ENCODE results near the gene AIG1. TPM values are rescaled to one million over a fixed set of nuclear protein-coding genes. Genes with fewer than 3 reads are reported as not detected.

Gene AIG1
- total RNA-seq, 2 donors from 2014 or later, result 32.9 to 53.6 TPM

GRCh38 chr6:143270026-143270425 is 209.3 kb downstream of the AIG1 start:
- no peak for DNase-seq (ENCODE audit: low spot score)
- H3K27ac ChIP-seq, result no peak overlapping the region
- no peak for TF ChIP-seq CTCF (IDR thresholded peaks at IDR 0.05)
- H3K27me3 ChIP-seq (replicated peaks; ENCODE audit: insufficient read depth), result no peaks in the 10 kb centered on the region
- peaks cover 8 to 45% of the 10 kb centered on the region in 2 donors for H3K4me1 ChIP-seq (ENCODE audit: control insufficient read depth in 1 of 2, low read depth in 2 of 2)
- no peaks in the 10 kb centered on the region for H3K9me3 ChIP-seq
- no peak overlapping the region for H3K4me3 ChIP-seq
- no peaks in the 10 kb centered on the region for H3K36me3 ChIP-seq
- no peak for ATAC-seq (ENCODE audit: insufficient number of reproducible peaks, low FRiP score, low read depth)

- TF ChIP-seq CTCF (IDR thresholded peaks at IDR 0.05), result no peak
- Histone ChIP-seq H3K27me3 (replicated peaks; ENCODE audit: insufficient read depth) (no peaks in the 10 kb centered on the region), H3K4me3 (no peak overlapping the region), H3K27ac (no peak overlapping the region), H3K36me3 (no peaks in the 10 kb centered on the region), H3K4me1 (ENCODE audit: control insufficient read depth in 1 of 2, low read depth in 2 of 2) (peaks cover 8 to 38% of the 10 kb centered on the region in 2 donors), H3K9me3 (no peaks in the 10 kb centered on the region)
- no peak for DNase-seq (ENCODE audit: low spot score)
- no peak for ATAC-seq (ENCODE audit: insufficient number of reproducible peaks, low FRiP score, low read depth)
Observed at GRCh38 chr6:143271024-143271423, 210.3 kb downstream of the AIG1 start.

GRCh38 chr6:143276436-143276835 is 215.7 kb downstream of the AIG1 start:
- no peak overlapping the region for H3K27ac ChIP-seq
- ATAC-seq (ENCODE audit: insufficient number of reproducible peaks, low FRiP score, low read depth) (no peak), DNase-seq (ENCODE audit: low spot score) (no peak)
- H3K4me1 ChIP-seq (ENCODE audit: control insufficient read depth in 1 of 2, low read depth in 2 of 2), result no peaks in the 10 kb centered on the region
- TF ChIP-seq CTCF (IDR thresholded peaks at IDR 0.05), result no peak
- no peaks in the 10 kb centered on the region for H3K27me3 ChIP-seq (replicated peaks; ENCODE audit: insufficient read depth)
- H3K36me3 ChIP-seq, result no peaks in the 10 kb centered on the region
- H3K4me3 ChIP-seq, result no peak overlapping the region
- no peaks in the 10 kb centered on the region for H3K9me3 ChIP-seq

GRCh38 chr6:143279385-143279784 is 218.7 kb downstream of the AIG1 start:
- DNase-seq (ENCODE audit: low spot score), result no peak
- no peak for ATAC-seq (ENCODE audit: insufficient number of reproducible peaks, low FRiP score, low read depth)
- H3K9me3 ChIP-seq, result no peaks in the 10 kb centered on the region
- H3K27me3 ChIP-seq (replicated peaks; ENCODE audit: insufficient read depth), result no peaks in the 10 kb centered on the region
- H3K36me3 ChIP-seq, result no peaks in the 10 kb centered on the region
- no peak overlapping the region for H3K4me3 ChIP-seq
- H3K4me1 ChIP-seq (ENCODE audit: control insufficient read depth in 1 of 2, low read depth in 2 of 2), result peaks cover 0 to 19% of the 10 kb centered on the region in 2 donors
- H3K27ac ChIP-seq, result no peak overlapping the region
- TF ChIP-seq CTCF (IDR thresholded peaks at IDR 0.05), result no peak

GRCh38 chr6:143283887-143284645 is 223.4 kb downstream of the AIG1 start:
- peaks cover 13 to 51% of the 10 kb centered on the region in 2 donors for H3K4me1 ChIP-seq (ENCODE audit: control insufficient read depth in 1 of 2, low read depth in 2 of 2)
- no peaks in the 10 kb centered on the region for H3K9me3 ChIP-seq
- no peaks in the 10 kb centered on the region for H3K27me3 ChIP-seq (replicated peaks; ENCODE audit: insufficient read depth)
- H3K4me3 ChIP-seq, result peak overlapping the region; percentile 62
- no peaks in the 10 kb centered on the region for H3K36me3 ChIP-seq
- DNase-seq (ENCODE audit: low spot score) (no peak), ATAC-seq (ENCODE audit: insufficient number of reproducible peaks, low FRiP score, low read depth) (no peak)
- H3K27ac ChIP-seq, result peak overlapping the region; percentile 43 to 50
- TF ChIP-seq CTCF (IDR thresholded peaks at IDR 0.05), result no peak

Measured in thoracic aorta (tissue), 2 donors.